K562 (cell line): ENCODE results near the gene CMIP. TPM values are rescaled to one million over a fixed set of nuclear protein-coding genes. Genes with fewer than 3 reads are reported as not detected.

Source experiments
- ADNP ChIP-seq: fragments of 200-800 bp; sonication (Bioruptor generic); IDR thresholded peaks from 2 replicates; pipeline ENCODE4 v1.6.1; 2016; ENCODE audit warnings: missing genetic modification characterization, missing compliant biosample characterization
- ARID2 ChIP-seq: fragments of 450-650 bp; IDR thresholded peaks from 2 replicates; pipeline ENCODE4 v1.6.1; 2017; ENCODE audit warnings: antibody characterized with exemption, mild to moderate bottlenecking
- DMBX1 ChIP-seq: fragments of 250-450 bp; sonication (Bioruptor Pico); IDR thresholded peaks from 2 replicates; pipeline ENCODE4 v1.8.0; 2022; ENCODE audit warnings: inconsistent platforms, mild to moderate bottlenecking, moderate library complexity, borderline replicate concordance
- DPF2 ChIP-seq: fragments of 450-650 bp; IDR thresholded peaks from 2 replicates; pipeline ENCODE4 v1.6.1; 2016
- EGR1 ChIP-seq: fragments of 450-650 bp; conservative IDR thresholded peaks from 2 replicates; pipeline ENCODE4 v1.6.1; 2017; ENCODE audit warnings: mild to moderate bottlenecking
- HDGF ChIP-seq: fragments of 450-650 bp; IDR thresholded peaks from 2 replicates; pipeline ENCODE4 v1.6.1; 2016
- HNRNPL ChIP-seq: fragments of 200-400 bp; formaldehyde crosslinking; IDR thresholded peaks from 2 replicates; pipeline ENCODE4 v1.6.1; 2017; ENCODE audit warnings: low read depth, mild to moderate bottlenecking, low read length
- KLF10 ChIP-seq: fragments of 250-450 bp; sonication (Bioruptor Pico); IDR thresholded peaks from 2 replicates; pipeline ENCODE4 v1.6.1; 2021; ENCODE audit warnings: matching md5 sums
- L3MBTL2 ChIP-seq: fragments of 450-650 bp; IDR thresholded peaks from 2 replicates; pipeline ENCODE4 v1.6.1; 2016; ENCODE audit warnings: mild to moderate bottlenecking, moderate library complexity
- MTA2 ChIP-seq: fragments of 450-650 bp; IDR thresholded peaks from 2 replicates; pipeline ENCODE4 v1.6.1; 2016; ENCODE audit warnings: low read depth
- NFIC ChIP-seq: fragments of 450-650 bp; IDR thresholded peaks from 2 replicates; pipeline ENCODE4 v1.6.1; 2017; ENCODE audit warnings: mild to moderate bottlenecking, inconsistent platforms
- OTX1 ChIP-seq: fragments of 450-650 bp; formaldehyde crosslinking; IDR thresholded peaks from 2 replicates; pipeline ENCODE4 v1.4.0; 2022; ENCODE audit warnings: mild to moderate bottlenecking
- PHB2 ChIP-seq: fragments of 450-650 bp; IDR thresholded peaks from 2 replicates; pipeline ENCODE4 v1.6.1; 2017; ENCODE audit warnings: low read depth
- POLR3G ChIP-seq: IDR thresholded peaks from 2 replicates; pipeline ENCODE4 v1.6.1; 2011; ENCODE audit not compliant: insufficient read length, insufficient replicate concordance; ENCODE audit errors: extremely low read depth
- PRMT5 ChIP-seq: sonication (generic); formaldehyde crosslinking; IDR thresholded peaks from 2 replicates; pipeline ENCODE4 v1.5.0; 2020; ENCODE audit warnings: missing genetic modification reagents
- PTRF ChIP-seq: fragments of 450-650 bp; IDR thresholded peaks from 2 replicates; pipeline ENCODE4 v1.6.1; 2016; ENCODE audit warnings: mild to moderate bottlenecking, missing genetic modification characterization, missing compliant biosample characterization
- PTTG1 ChIP-seq: fragments of 450-650 bp; IDR thresholded peaks from 2 replicates; pipeline ENCODE4 v1.6.1; 2016; ENCODE audit warnings: low read depth, mild to moderate bottlenecking, missing genetic modification characterization, missing compliant biosample characterization
- RBM25 ChIP-seq: fragments of 200-400 bp; formaldehyde crosslinking; IDR thresholded peaks from 2 replicates; pipeline ENCODE4 v1.6.1; 2018; ENCODE audit warnings: low read length, low read depth, moderate library complexity; ENCODE audit not compliant: severe bottlenecking
- U2AF1 ChIP-seq: fragments of 200-400 bp; formaldehyde crosslinking; optimal IDR thresholded peaks from 2 replicates; pipeline ENCODE3; 2017; ENCODE audit warnings: mild to moderate bottlenecking, low read depth, low read length, moderate library complexity
- U2AF2 ChIP-seq: fragments of 200-400 bp; formaldehyde crosslinking; optimal IDR thresholded peaks from 2 replicates; pipeline ENCODE3; 2017; ENCODE audit warnings: low read depth, mild to moderate bottlenecking, low read length
- YY1 ChIP-seq, 3 experiments: IDR thresholded peaks; 2 replicates each; pipeline ENCODE4 v1.6.1; 2011; ENCODE audit warnings: low read length in 2 of 3, mild to moderate bottlenecking in 2 of 3, moderate library complexity in 2 of 3, borderline replicate concordance in 1 of 3, control low read depth in 1 of 3, low read depth in 1 of 3; ENCODE audit not compliant: insufficient read depth in 3 of 3, insufficient replicate concordance in 2 of 3, control insufficient read depth in 1 of 3, insufficient read length in 1 of 3; ENCODE audit errors: extremely low read depth in 1 of 3
- polyA plus RNA-seq, 8 experiments: library from polyadenylated mRNA; depleted of rRNA in 4 of 8; stranded (reverse) in 5 of 8; unstranded in 3 of 8; fragments of >200 nt; fragmentation: Nextera tagmentation in 2 of 8; fragmentation: Illumina TruSeq in 1 of 8; extraction: Ambion mirVana in 2 of 8; extraction: Trizol in 1 of 8; gene quantifications; 2 replicates each; pipeline versions ENCODE4 v1.2.1 to v1.2.3, GENCODE V29; 2011 to 2014; ENCODE audit warnings: inconsistent platforms in 1 of 8, missing spikeins in 1 of 8
- total RNA-seq, 7 experiments: library from RNA; depleted of rRNA in 6 of 7; stranded (reverse); fragments of >200 nt in 6 of 7; fragmentation: Illumina TruSeq in 2 of 7; extraction: Trizol in 2 of 7; gene quantifications; 2 replicates each; pipeline versions ENCODE4 v1.2.1 to v1.2.3, GENCODE V29; 2011 to 2021; ENCODE audit warnings: low replicate concordance in 1 of 7
- TF ChIP-seq, protein P1 (sequence below): sonication (generic); formaldehyde crosslinking; IDR thresholded peaks from 2 replicates; pipeline ENCODE4 v1.8.1; 2023; ENCODE audit warnings: mild to moderate bottlenecking, missing genetic modification reagents
- TF ChIP-seq, protein P2 (sequence below), 2 experiments: fragments of 250-450 bp in 1 of 2; fragments of 450-650 bp in 1 of 2; sonication (Bioruptor Pico) in 1 of 2; IDR thresholded peaks; 2 replicates each; pipeline versions ENCODE4 v1.6.1 to v1.8.0; 2016 to 2021; ENCODE audit warnings: mild to moderate bottlenecking in 2 of 2, moderate library complexity in 2 of 2, missing compliant biosample characterization in 1 of 2, missing genetic modification characterization in 1 of 2

The CMIP gene
- total and polyA plus RNA-seq, 9 of the 15 experiments (the other 6 are each of a cell fraction or from before 2014, with no cell fraction given), result 0.94 to 82.5 (median 10.3) TPM

DNA sequence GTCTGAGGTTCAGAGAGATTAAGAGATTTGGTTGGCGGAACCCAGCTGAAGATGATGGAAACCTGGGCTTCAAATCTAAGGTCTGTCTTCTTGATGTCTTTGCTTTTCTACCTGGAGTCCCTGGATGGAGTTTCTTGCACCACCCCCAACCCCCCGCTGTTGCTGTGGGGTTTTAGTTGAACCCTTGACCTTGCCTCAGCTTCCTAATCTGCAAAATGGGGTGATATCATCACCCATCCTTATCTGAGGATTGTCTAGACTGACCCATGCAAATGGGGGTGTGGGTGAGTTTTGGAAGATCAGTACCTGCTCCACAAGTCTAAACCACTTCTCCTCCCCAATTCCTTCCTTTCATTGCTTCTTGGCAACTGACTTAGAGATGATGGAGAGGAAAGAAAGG lies 9.0 kb upstream of the CMIP start (continued):
- TF ChIP-seq, protein P1, sequence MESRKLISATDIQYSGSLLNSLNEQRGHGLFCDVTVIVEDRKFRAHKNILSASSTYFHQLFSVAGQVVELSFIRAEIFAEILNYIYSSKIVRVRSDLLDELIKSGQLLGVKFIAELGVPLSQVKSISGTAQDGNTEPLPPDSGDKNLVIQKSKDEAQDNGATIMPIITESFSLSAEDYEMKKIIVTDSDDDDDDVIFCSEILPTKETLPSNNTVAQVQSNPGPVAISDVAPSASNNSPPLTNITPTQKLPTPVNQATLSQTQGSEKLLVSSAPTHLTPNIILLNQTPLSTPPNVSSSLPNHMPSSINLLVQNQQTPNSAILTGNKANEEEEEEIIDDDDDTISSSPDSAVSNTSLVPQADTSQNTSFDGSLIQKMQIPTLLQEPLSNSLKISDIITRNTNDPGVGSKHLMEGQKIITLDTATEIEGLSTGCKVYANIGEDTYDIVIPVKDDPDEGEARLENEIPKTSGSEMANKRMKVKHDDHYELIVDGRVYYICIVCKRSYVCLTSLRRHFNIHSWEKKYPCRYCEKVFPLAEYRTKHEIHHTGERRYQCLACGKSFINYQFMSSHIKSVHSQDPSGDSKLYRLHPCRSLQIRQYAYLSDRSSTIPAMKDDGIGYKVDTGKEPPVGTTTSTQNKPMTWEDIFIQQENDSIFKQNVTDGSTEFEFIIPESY (CRISPR knock-in tag), result no peak
- TF ChIP-seq ARID2, result no peak
- TF ChIP-seq L3MBTL2, result no peak
- TF ChIP-seq DMBX1, result no peak
- no peak for TF ChIP-seq OTX1 (CRISPR knock-in tag)
- peak; percentile 84 for TF ChIP-seq ADNP (tag)
- no peak for TF ChIP-seq EGR1
- no peak for TF ChIP-seq POLR3G
- TF ChIP-seq YY1 (IDR thresholded peaks at IDR 0.05; ENCODE audit: borderline replicate concordance in 1 of 3, control insufficient read depth in 1 of 3, extremely low read depth in 1 of 3, insufficient read depth in 3 of 3, insufficient read length in 1 of 3, insufficient replicate concordance in 2 of 3, low read depth in 1 of 3, low read length in 2 of 3), result no peak
- no peak for TF ChIP-seq PTRF (tag)
- no peak for TF ChIP-seq U2AF1
- TF ChIP-seq PRMT5, result no peak
- TF ChIP-seq DPF2, result no peak
- TF ChIP-seq U2AF2, result no peak
- TF ChIP-seq RBM25, result peak; percentile 81
- no peak for TF ChIP-seq MTA2
- no peak for TF ChIP-seq HDGF
- TF ChIP-seq KLF10 (CRISPR knock-in tag), result no peak
- no peak for TF ChIP-seq NFIC
- TF ChIP-seq, protein P2, sequence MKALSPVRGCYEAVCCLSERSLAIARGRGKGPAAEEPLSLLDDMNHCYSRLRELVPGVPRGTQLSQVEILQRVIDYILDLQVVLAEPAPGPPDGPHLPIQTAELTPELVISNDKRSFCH (CRISPR knock-in tag; IDR thresholded peaks at IDR 0.05), result no peak
- TF ChIP-seq, protein P2 (tag; IDR thresholded peaks at IDR 0.05), result no peak
- TF ChIP-seq HNRNPL, result no peak
- TF ChIP-seq PTTG1 (tag), result no peak
- TF ChIP-seq PHB2, result no peak
